SH-SY5Y (cell line): ENCODE results near the gene MYL7.

Experiments
- GATA2 ChIP-seq: IDR thresholded peaks from 2 replicates; pipeline ENCODE4 v1.6.1; 2011; ENCODE audit warnings: mild to moderate bottlenecking, low read depth, low read length
- GATA3 ChIP-seq: IDR thresholded peaks from 2 replicates; pipeline ENCODE4 v1.6.1; 2011; ENCODE audit warnings: low read depth, mild to moderate bottlenecking, low read length, moderate library complexity

Gene MYL7

GRCh38 chr7:44158096-44158872 is 17.2 kb upstream of the MYL7 start:
- TF ChIP-seq GATA3, result no peak
- no peak for TF ChIP-seq GATA2

GRCh38 chr7:44157116-44158080 is 16.3 kb upstream of the MYL7 start:
- no peak for TF ChIP-seq GATA3
- no peak for TF ChIP-seq GATA2

- TF ChIP-seq GATA2 (no peak), GATA3 (no peak)
Observed at GRCh38 chr7:44156453-44157010, 15.4 kb upstream of the MYL7 start.

GRCh38 chr7:44155191-44156185 is 14.4 kb upstream of the MYL7 start:
- TF ChIP-seq GATA2, result no peak
- no peak for TF ChIP-seq GATA3

GRCh38 chr7:44154703-44155102 is 13.6 kb upstream of the MYL7 start:
- TF ChIP-seq GATA3, result no peak
- TF ChIP-seq GATA2, result no peak

- TF ChIP-seq GATA3 (no peak), GATA2 (no peak)
Observed at GRCh38 chr7:44153948-44154335, 12.8 kb upstream of the MYL7 start.

GRCh38 chr7:44152971-44153947 is 12.1 kb upstream of the MYL7 start:
- TF ChIP-seq GATA3 (no peak), GATA2 (no peak)

- no peak for TF ChIP-seq GATA3
Observed at GRCh38 chr7:44151956-44152355, 10.8 kb upstream of the MYL7 start.

DNA sequence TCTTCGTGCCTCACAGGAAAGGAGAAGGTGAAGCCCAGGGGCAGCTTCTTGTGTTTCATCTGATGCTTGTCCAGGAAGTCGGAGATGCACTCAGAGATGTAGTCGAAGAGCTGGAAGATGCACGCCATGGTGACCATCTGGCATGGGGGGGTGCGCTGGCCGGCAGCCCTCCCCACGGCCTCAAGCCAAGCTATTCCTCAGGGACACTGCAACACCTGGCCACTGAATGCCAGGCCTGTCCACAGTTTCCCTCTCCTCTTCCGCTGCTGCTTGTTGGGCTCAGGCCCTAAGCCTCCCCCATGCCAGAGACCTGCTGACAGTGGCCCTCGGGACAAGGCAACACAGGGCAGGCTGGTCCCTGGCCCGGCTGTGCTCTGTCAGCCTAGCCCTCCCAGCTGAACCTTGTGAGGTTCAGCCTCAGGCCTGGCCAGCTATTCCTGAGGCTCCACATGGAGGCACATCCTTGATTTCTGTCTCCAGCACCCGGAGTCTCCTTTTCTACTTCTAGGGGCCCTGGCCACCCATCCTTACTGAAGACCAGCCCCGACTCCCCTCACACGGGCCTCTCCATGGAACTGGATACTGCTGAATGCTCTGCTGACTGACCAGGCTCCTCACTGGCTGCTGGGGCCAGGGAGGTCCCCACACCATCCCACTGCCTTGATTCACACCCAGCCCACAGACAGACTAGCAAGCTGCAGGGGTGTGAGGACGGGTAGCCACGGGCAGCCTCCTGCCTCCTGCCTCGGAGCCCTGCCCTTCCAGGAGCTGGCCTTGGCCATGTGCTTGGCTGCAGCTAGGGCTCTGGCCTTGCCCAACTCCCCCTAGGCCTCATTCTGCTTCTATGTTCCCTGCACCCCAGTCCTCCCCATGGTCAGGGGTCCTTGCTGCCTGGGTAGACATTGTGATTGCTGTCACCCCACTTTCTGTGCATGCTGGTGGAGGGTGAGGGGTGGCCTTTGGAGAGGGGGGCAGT is 10.1 kb upstream of the MYL7 start:
- TF ChIP-seq GATA2 (no peak), GATA3 (no peak)

GRCh38 chr7:44150466-44150832 is 9.3 kb upstream of the MYL7 start:
- TF ChIP-seq GATA3 (no peak), GATA2 (no peak)
